Measurements from ENCODE around the gene RMRP.

Gene RMRP

DNA sequence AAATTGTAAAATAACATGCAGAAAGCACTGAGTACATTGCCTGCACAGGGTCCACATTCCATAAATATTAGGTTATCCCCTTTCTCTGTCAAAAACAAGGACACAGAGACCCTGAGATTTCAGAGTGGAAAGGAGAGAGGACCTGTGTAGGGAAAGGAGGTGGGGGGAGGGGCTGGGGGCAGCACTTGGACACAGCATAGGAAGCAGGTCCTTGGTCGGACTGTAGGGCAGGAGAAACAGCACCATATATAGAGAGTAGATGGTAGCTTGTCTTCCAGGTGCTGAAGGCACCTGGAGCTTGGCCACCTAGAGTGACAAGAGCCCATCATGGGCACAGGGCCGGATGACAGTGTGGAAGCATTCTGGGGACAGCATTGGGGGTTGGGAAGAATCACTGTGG lies 29.5 kb upstream of the RMRP start:
- no peak for DNase-seq (ENCODE audit: low read depth, low spot score)

- DNase-seq (ENCODE audit: low read depth, low spot score) = no peak
Observed at GRCh38 chr9:35686222-35687203, 28.7 kb upstream of the RMRP start.

GRCh38 chr9:35685506-35685905 lies 27.7 kb upstream of the RMRP start:
- no peak for DNase-seq (ENCODE audit: low read depth, low spot score)

- DNase-seq (ENCODE audit: low read depth, low spot score) = no peak
Observed at GRCh38 chr9:35684921-35685320, 27.1 kb upstream of the RMRP start.

GRCh38 chr9:35683323-35683722 lies 25.5 kb upstream of the RMRP start:
- DNase-seq (ENCODE audit: low read depth, low spot score) = no peak

DNA sequence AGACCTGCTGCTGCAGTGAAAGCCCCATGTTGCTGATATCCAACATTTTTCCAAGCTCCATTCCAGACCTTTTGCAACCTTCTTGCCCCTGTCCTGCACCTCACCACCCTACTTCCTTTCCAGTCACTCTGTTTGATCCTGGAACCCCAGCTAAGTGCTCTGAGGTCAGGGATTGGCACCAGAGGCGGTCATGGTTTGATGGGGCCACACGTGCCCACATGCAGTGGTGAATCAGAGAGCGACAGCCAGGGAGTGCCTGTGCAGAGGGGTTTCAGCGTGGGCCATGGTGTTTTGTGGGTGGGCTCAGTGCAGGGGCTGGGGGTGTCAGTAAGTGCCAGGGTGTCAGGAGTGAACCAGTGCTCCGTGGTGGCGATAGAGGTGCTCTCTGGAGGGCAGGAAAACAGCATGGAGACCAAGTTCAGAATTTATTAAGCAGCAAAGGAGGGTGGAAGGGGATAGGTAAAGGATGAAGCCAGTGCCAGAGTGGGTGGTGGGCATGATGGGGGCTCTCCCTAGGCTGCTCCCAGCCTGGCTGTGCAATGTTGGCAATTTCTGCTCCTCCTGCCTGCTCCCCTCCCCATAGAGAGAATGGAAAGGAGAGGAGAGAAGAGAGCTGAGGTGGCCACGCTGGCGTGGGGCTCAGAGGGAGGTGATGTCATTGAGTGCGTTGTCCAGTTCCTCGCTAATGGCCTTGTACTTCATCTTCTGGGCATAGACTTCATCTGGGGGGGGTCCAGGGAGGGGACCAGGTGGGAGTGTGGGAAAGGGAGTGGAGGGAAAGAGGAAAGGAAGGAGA lies 24.9 kb upstream of the RMRP start:
- DNase-seq (ENCODE audit: low read depth, low spot score) = no peak

GRCh38 chr9:35682051-35682450 lies 24.2 kb upstream of the RMRP start:
- no peak for DNase-seq (ENCODE audit: low read depth, low spot score)

GRCh38 chr9:35681341-35682002 lies 23.7 kb upstream of the RMRP start:
- DNase-seq (ENCODE audit: low read depth, low spot score) = no peak

DNA sequence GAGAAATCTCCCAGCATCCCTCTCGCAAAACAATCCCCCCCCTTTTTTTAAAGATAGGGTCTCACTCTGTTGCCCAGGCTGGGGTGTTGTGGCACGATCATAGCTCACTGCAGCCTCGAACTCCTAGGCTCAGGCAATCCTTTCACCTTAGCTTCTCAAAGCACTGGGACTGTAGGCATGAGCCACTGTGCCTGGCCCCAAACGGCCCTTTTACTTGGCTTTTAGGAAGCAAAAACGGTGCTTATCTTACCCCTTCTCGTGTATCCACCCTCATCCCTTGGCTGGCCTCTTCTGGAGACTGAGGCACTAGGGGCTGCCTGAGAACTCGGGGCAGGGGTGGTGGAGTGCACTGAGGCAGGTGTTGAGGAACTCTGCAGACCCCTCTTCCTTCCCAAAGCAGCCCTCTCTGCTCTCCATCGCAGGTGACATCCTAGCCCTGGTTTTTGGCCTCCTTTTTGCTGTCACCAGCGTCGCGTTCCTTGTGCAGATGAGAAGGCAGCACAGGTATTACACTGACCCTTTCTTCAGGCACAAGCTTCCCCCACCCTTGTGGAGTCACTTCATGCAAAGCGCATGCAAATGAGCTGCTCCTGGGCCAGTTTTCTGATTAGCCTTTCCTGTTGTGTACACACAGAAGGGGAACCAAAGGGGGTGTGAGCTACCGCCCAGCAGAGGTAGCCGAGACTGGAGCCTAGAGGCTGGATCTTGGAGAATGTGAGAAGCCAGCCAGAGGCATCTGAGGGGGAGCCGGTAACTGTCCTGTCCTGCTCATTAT lies 22.7 kb upstream of the RMRP start:
- DNase-seq (ENCODE audit: low read depth, low spot score) = no peak

- no peak for DNase-seq (ENCODE audit: low read depth, low spot score)
Observed at GRCh38 chr9:35679766-35680330, 22.0 kb upstream of the RMRP start.

DNA sequence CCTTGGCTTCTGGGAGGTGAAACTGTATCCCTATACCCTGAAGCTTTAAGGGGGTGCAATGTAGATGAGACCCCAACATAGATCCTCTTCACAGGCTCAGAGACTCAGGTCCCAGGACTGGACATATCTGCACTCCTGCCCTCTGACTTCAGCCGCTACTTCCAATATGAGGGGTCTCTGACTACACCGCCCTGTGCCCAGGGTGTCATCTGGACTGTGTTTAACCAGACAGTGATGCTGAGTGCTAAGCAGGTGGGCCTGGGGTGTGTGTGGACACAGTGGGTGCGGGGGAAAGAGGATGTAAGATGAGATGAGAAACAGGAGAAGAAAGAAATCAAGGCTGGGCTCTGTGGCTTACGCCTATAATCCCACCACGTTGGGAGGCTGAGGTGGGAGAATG lies 21.3 kb upstream of the RMRP start:
- DNase-seq (ENCODE audit: low read depth, low spot score) = no peak

DNA sequence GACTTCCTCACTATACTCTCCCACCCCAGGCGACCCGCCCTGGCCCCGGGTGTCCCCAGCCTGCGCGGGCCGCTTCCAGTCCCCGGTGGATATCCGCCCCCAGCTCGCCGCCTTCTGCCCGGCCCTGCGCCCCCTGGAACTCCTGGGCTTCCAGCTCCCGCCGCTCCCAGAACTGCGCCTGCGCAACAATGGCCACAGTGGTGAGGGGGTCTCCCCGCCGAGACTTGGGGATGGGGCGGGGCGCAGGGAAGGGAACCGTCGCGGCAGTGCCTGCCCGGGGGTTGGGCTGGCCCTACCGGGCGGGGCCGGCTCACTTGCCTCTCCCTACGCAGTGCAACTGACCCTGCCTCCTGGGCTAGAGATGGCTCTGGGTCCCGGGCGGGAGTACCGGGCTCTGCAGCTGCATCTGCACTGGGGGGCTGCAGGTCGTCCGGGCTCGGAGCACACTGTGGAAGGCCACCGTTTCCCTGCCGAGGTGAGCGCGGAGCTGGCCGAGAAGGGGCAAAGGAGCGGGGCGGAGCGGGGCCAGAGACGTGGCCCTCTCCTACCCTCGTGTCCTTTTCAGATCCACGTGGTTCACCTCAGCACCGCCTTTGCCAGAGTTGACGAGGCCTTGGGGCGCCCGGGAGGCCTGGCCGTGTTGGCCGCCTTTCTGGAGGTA lies 18.0 kb upstream of the RMRP start:
- DNase-seq (ENCODE audit: low read depth, low spot score) = no peak

GRCh38 chr9:35675204-35675603 lies 17.4 kb upstream of the RMRP start:
- no peak for DNase-seq (ENCODE audit: low read depth, low spot score)

GRCh38 chr9:35674025-35674361 lies 16.2 kb upstream of the RMRP start:
- no peak for DNase-seq (ENCODE audit: low read depth, low spot score)

DNA sequence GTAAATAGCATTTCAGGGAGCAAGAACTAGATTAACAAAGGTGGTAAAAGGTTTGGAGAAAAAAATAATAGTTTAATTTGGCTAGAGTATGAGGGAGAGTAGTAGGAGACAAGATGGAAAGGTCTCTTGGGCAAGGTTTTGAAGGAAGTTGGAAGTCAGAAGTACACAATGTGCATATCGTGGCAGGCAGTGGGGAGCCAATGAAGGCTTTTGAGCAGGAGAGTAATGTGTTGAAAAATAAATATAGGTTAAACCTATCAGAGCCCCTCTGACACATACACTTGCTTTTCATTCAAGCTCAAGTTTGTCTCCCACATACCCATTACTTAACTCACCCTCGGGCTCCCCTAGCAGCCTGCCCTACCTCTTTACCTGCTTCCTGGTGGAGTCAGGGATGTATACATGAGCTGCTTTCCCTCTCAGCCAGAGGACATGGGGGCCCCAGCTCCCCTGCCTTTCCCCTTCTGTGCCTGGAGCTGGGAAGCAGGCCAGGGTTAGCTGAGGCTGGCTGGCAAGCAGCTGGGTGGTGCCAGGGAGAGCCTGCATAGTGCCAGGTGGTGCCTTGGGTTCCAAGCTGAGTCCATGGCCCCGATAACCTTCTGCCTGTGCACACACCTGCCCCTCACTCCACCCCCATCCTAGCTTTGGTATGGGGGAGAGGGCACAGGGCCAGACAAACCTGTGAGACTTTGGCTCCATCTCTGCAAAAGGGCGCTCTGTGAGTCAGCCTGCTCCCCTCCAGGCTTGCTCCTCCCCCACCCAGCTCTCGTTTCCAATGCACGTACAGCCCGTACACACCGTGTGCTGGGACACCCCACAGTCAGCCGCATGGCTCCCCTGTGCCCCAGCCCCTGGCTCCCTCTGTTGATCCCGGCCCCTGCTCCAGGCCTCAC lies 15.6 kb upstream of the RMRP start, which contains the start of gene CA9:
TSS of gene CA9 (plus strand) at position 797 of the 893 bp plus-strand sequence. CDS start at position 829, 32 bp downstream.
- DNase-seq (ENCODE audit: low read depth, low spot score) = no peak

- no peak for DNase-seq (ENCODE audit: low read depth, low spot score)
Observed at GRCh38 chr9:35669331-35670145, 11.7 kb upstream of the RMRP start.

GRCh38 chr9:35667939-35668338 lies 10.1 kb upstream of the RMRP start:
- no peak for DNase-seq (ENCODE audit: low read depth, low spot score)

GRCh38 chr9:35666549-35666948 lies 8.7 kb upstream of the RMRP start:
- DNase-seq (ENCODE audit: low read depth, low spot score) = no peak

DNA sequence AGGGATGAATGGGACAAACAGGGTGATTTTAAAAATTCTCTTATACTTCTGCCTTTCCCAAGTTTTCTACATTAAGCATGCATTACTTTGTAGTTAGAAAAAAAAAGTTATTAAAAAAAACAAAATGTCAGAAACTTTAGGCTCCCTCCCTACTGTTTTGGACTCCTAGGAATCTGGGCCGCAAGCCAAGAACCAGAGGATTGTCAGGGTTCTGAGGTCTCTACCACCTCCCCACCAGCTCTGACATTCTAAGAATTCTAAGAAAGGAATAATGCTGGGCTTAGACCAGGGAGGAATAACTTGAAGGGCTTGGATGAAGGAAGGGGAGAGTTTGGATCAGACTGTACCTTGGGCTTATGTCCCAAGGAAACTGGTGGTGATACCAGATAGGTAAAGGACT lies 8.2 kb upstream of the RMRP start:
- no peak for DNase-seq (ENCODE audit: low read depth, low spot score)
